Endodermal cell (in vitro differentiated cells): ENCODE data around the gene LY86. TPM values are rescaled to one million over a fixed set of nuclear protein-coding genes. Genes with fewer than 3 reads are reported as not detected.

Source experiments
- DNase-seq: peaks from one replicate; pipeline ENCODE4 v3.0.0-alpha.2; 2017
- H3K27ac ChIP-seq: 2 replicates; pipeline ENCODE4 v1.5.1; 2013; ENCODE audit warnings: mild to moderate bottlenecking, low read depth, low read length, moderate library complexity
- H3K27me3 ChIP-seq: 2 replicates; pipeline ENCODE4 v1.6.1; 2013; ENCODE audit warnings: mild to moderate bottlenecking, low read length, moderate library complexity; ENCODE audit not compliant: insufficient read depth, control insufficient read depth, poor library complexity, severe bottlenecking
- H3K36me3 ChIP-seq: 2 replicates; pipeline ENCODE4 v1.7.0; 2013; ENCODE audit warnings: mild to moderate bottlenecking, low read length, moderate library complexity; ENCODE audit not compliant: control insufficient read depth, insufficient read depth
- H3K4me1 ChIP-seq: one replicate; pipeline ENCODE4 v1.7.0; 2013; ENCODE audit warnings: low read length; ENCODE audit not compliant: control insufficient read depth, insufficient read depth
- H3K4me3 ChIP-seq: 2 replicates; pipeline ENCODE4 v1.5.1; 2013; ENCODE audit warnings: mild to moderate bottlenecking, low read length, moderate library complexity
- H3K9ac ChIP-seq: 2 replicates; pipeline ENCODE4 v1.6.1; 2013; ENCODE audit warnings: mild to moderate bottlenecking, low read length, moderate library complexity; ENCODE audit not compliant: poor library complexity, severe bottlenecking; ENCODE audit errors: extremely low read depth
- H3K9me3 ChIP-seq: 2 replicates; pipeline ENCODE4 v1.6.1; 2013; ENCODE audit warnings: mild to moderate bottlenecking, low read length, moderate library complexity; ENCODE audit not compliant: control insufficient read depth
- H3K27ac Mint-ChIP-seq: 2 replicates; pipeline ENCODE4 v1.8.0; 2020; ENCODE audit warnings: mixed read lengths
- H3K27me3 Mint-ChIP-seq: 2 replicates; pipeline ENCODE4 v1.8.0; 2021; ENCODE audit warnings: mild to moderate bottlenecking, mixed read lengths; ENCODE audit not compliant: insufficient read depth
- H3K36me3 Mint-ChIP-seq: 2 replicates; pipeline ENCODE4 v1.8.0; 2020; ENCODE audit warnings: low read depth, mixed read lengths
- H3K4me1 Mint-ChIP-seq: 2 replicates; pipeline ENCODE4 v1.8.0; 2020; ENCODE audit warnings: mixed read lengths
- H3K4me3 Mint-ChIP-seq: 2 replicates; pipeline ENCODE4 v1.8.0; 2020; ENCODE audit warnings: mild to moderate bottlenecking, moderate library complexity, mixed read lengths
- H3K9me3 Mint-ChIP-seq: 2 replicates; pipeline ENCODE4 v1.8.0; 2020; ENCODE audit warnings: mild to moderate bottlenecking, mixed read lengths
- CTCF ChIP-seq: fragments of 200-600 bp; sonication (generic); conservative IDR thresholded peaks from 2 replicates; pipeline ENCODE4 v1.5.0; 2021; ENCODE audit warnings: antibody characterized with exemption, mild to moderate bottlenecking
- WGBS, 2 experiments: methylation state at CpG; one replicate each; pipeline versions ENCODE4 v1.1.5 to v1.1.7; 2013; ENCODE audit warnings: missing lambda C conversion rate in 2 of 2, mixed read lengths in 1 of 2; ENCODE audit not compliant: insufficient coverage in 1 of 2, insufficient read length in 1 of 2; 5-methylcytosine and 5-hydroxymethylcytosine counted together
- long read RNA-seq, 4 experiments: library from polyadenylated mRNA in 2 of 4; library from RNA in 1 of 4; library from capped mRNA in 1 of 4; stranded (forward) in 3 of 4; unstranded in 1 of 4; transcript quantifications; one replicate each; pipeline ENCODE4 v2.0.0, GENCODE V29; 2020 to 2021; ENCODE audit warnings: inconsistent platforms in 1 of 4
- polyA plus RNA-seq, 2 experiments: library from polyadenylated mRNA; stranded (reverse); fragments of 50-300 nt; gene quantifications; one replicate each; pipeline ENCODE4 v1.2.3, GENCODE V29; 2013
- total RNA-seq, 2 donors: library from RNA; stranded (reverse); fragmentation: NEBNext Ultra II Directional in 1 of 2; extraction: Animal tissue kit (Norgen Biotek cat#: 25700) in 1 of 2; gene quantifications; 2 replicates in 1 of 2; 3 replicates in 1 of 2; pipeline ENCODE4 v1.2.1, GENCODE V29; 2021

The LY86 gene
- total RNA-seq = not detected
- not detected for polyA plus RNA-seq (2013, experiment 1 of 2)
- polyA plus RNA-seq (2013, experiment 2 of 2) = not detected
- long read RNA-seq, experiment 1 = 0 reads
- long read RNA-seq, experiment 2 = 0 reads
- long read RNA-seq, experiment 3 = 0 reads
- long read RNA-seq, experiment 4 = 0 reads

- Mint-ChIP-seq H3K27me3 (peaks cover 7% of the 10 kb centered on the region), H3K27ac (no peak within 1 kb of the TSS), H3K36me3 (no peaks in the 10 kb centered on the region)
These were observed at the start of gene LY86 for GRCh38 chr6:6588064-6588923. Gene LY86, plus strand, starts transcription at chr6:6588720. Its CDS starts 15 bp downstream, at chr6:6588735.

GRCh38 chr6:6539036-6539435, 49.5 kb upstream of the LY86 start:
- H3K36me3 Mint-ChIP-seq = no peaks in the 10 kb centered on the region
- peaks cover 8% of the 10 kb centered on the region for H3K9me3 Mint-ChIP-seq
- H3K4me3 ChIP-seq = no peak overlapping the region
- 82 to 93% methylated on average over 4 of the region's 4 CpGs for WGBS, 2 experiments
- no peaks in the 10 kb centered on the region for H3K4me1 ChIP-seq
- no peak for DNase-seq
- no peak overlapping the region for H3K4me3 Mint-ChIP-seq
- peaks cover 8% of the 10 kb centered on the region for H3K27me3 ChIP-seq
- peaks cover 1% of the 10 kb centered on the region for H3K27me3 Mint-ChIP-seq
- H3K27ac ChIP-seq = no peak overlapping the region
- H3K9ac ChIP-seq = no peak overlapping the region
- H3K4me1 Mint-ChIP-seq = no peaks in the 10 kb centered on the region
- no peak for TF ChIP-seq CTCF
- H3K36me3 ChIP-seq = no peaks in the 10 kb centered on the region
- H3K9me3 ChIP-seq = peaks cover 7% of the 10 kb centered on the region
- H3K27ac Mint-ChIP-seq = no peak overlapping the region

More at GRCh38 chr6:6588064-6588923, at the start of gene LY86:
- no peaks in the 10 kb centered on the region for H3K36me3 ChIP-seq
- H3K9ac ChIP-seq = no peak within 1 kb of the TSS
- H3K27me3 ChIP-seq = no peaks in the 10 kb centered on the region
- DNase-seq = no peak
- H3K4me3 Mint-ChIP-seq = no peak within 1 kb of the TSS
- H3K27ac ChIP-seq = no peak within 1 kb of the TSS
- no peak for TF ChIP-seq CTCF
- no peaks in the 10 kb centered on the region for H3K9me3 ChIP-seq
- H3K4me1 Mint-ChIP-seq = peaks cover 17% of the 10 kb centered on the region
- WGBS, 2 experiments = 90% methylated on average over 11 to 14 of the region's 14 CpGs
- H3K9me3 Mint-ChIP-seq = peaks cover 5% of the 10 kb centered on the region
- H3K4me1 ChIP-seq = no peaks in the 10 kb centered on the region
- H3K4me3 ChIP-seq = no peak within 1 kb of the TSS

- Histone ChIP-seq H3K27ac (no peak overlapping the region), H3K9me3 (peaks cover 7% of the 10 kb centered on the region), H3K4me1 (no peaks in the 10 kb centered on the region), H3K36me3 (no peaks in the 10 kb centered on the region), H3K4me3 (no peak overlapping the region), H3K27me3 (peaks cover 30% of the 10 kb centered on the region), H3K9ac (no peak overlapping the region)
- Mint-ChIP-seq H3K27ac (no peak overlapping the region), H3K4me3 (no peak overlapping the region), H3K27me3 (peaks cover 25% of the 10 kb centered on the region), H3K36me3 (no peaks in the 10 kb centered on the region), H3K4me1 (no peaks in the 10 kb centered on the region), H3K9me3 (peaks cover 8% of the 10 kb centered on the region)
- 93 to 96% methylated on average over 2 of the region's 2 CpGs for WGBS, 2 experiments
- DNase-seq = no peak
- TF ChIP-seq CTCF = no peak
These were observed 46.2 kb upstream of the LY86 start for GRCh38 chr6:6542357-6542756.
